H1 (cell line): ENCODE data around the gene ARMC3. TPM values are rescaled to one million over a fixed set of nuclear protein-coding genes. Genes with fewer than 3 reads are reported as not detected.

Experiments
- GTF2F1 ChIP-seq: IDR thresholded peaks from 2 replicates; pipeline ENCODE4 v1.6.1; 2012; ENCODE audit warnings: low read depth, low read length, improper control_type of control experiment, borderline replicate concordance
- HDAC6 ChIP-seq: IDR thresholded peaks from one replicate; pipeline ENCODE4 v1.7.1; 2012; ENCODE audit warnings: low read depth, mild to moderate bottlenecking, inconsistent platforms, low read length, moderate library complexity
- RXRA ChIP-seq: IDR thresholded peaks from 2 replicates; pipeline ENCODE4 v1.6.1; 2011; ENCODE audit warnings: low read depth, mild to moderate bottlenecking, low read length, moderate library complexity; ENCODE audit not compliant: insufficient read depth
- TAF7 ChIP-seq: optimal IDR thresholded peaks from 2 replicates; pipeline ENCODE3; 2011; ENCODE audit warnings: low read depth, mild to moderate bottlenecking, inconsistent platforms, low read length, moderate library complexity, borderline replicate concordance
- TBP ChIP-seq: IDR thresholded peaks from 2 replicates; pipeline ENCODE4 v1.6.1; 2011; ENCODE audit warnings: low read depth, low read length, improper control_type of control experiment
- TCF12 ChIP-seq: IDR thresholded peaks from 2 replicates; pipeline ENCODE4 v1.6.1; 2011; ENCODE audit warnings: low read depth, mild to moderate bottlenecking, low read length
- YY1 ChIP-seq: IDR thresholded peaks from 2 replicates; pipeline ENCODE4 v1.6.1; 2011; ENCODE audit warnings: low read depth, mild to moderate bottlenecking, low read length
- ZNF274 ChIP-seq: IDR thresholded peaks from 2 replicates; pipeline ENCODE4 v1.7.0; 2012; ENCODE audit warnings: low read length, borderline replicate concordance; ENCODE audit errors: extremely low read depth
- polyA plus RNA-seq, 7 experiments: library from polyadenylated mRNA; depleted of rRNA in 3 of 7; stranded (reverse) in 5 of 7; unstranded in 2 of 7; fragments of >200 nt in 5 of 7; fragments of 200-250 nt in 2 of 7; gene quantifications; 1 replicate in 5 of 7; 2 replicates in 1 of 7; 4 replicates in 1 of 7; pipeline versions ENCODE4 v1.2.1 to v1.2.3, GENCODE V29; 2011 to 2013; ENCODE audit warnings: missing spikeins in 2 of 7, mixed read lengths in 2 of 7
- total RNA-seq: library from RNA; stranded (reverse); fragmentation: NEBNext Ultra II Directional; extraction: Animal tissue kit (Norgen Biotek cat#: 25700); gene quantifications from 2 replicates; pipeline ENCODE4 v1.2.1, GENCODE V29; 2021
- TF ChIP-seq, protein P1 (sequence below): IDR thresholded peaks from 2 replicates; pipeline ENCODE4 v1.6.1; 2011; ENCODE audit warnings: low read length, improper control_type of control experiment
- TF ChIP-seq, protein P2 (sequence below): fragments of 300-600 bp; sonication (generic); IDR thresholded peaks from 2 replicates; pipeline ENCODE4 v1.7.1; 2012; ENCODE audit warnings: low read length, moderate library complexity, mild to moderate bottlenecking, inconsistent platforms; ENCODE audit not compliant: insufficient replicate concordance

Gene ARMC3
- total and polyA plus RNA-seq, 2 of the 8 experiments (the other 6 are each of a cell fraction or from before 2014, with no cell fraction given): 0.15 TPM

DNA sequence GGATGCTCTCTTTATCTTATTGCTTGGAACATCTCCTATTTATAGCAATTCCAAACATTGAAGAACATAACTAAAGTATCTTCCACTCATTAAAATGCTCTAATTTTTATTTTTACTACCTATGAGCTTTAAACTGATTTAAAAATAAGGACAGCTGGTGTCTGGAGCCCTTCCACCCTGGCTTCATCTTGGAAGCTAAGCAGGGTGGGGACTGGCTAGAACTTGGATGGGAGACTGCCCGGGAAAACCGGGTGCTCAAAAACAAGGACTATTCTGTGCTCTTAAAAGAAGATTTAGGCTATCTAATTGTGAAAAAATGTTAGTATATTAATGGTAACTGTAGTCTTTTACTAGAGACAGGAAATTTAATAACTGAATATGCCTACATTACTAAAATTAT lies 69.2 kb downstream of the ARMC3 start (continued):
- TF ChIP-seq GTF2F1 (no peak), HDAC6 (no peak), ZNF274 (no peak), TAF7 (no peak), TCF12 (0 out of 2 replicates have a peak, but pooled peaks have one; percentile 32), RXRA (no peak), YY1 (no peak), TBP (peak; percentile 98)
- TF ChIP-seq, protein P1, sequence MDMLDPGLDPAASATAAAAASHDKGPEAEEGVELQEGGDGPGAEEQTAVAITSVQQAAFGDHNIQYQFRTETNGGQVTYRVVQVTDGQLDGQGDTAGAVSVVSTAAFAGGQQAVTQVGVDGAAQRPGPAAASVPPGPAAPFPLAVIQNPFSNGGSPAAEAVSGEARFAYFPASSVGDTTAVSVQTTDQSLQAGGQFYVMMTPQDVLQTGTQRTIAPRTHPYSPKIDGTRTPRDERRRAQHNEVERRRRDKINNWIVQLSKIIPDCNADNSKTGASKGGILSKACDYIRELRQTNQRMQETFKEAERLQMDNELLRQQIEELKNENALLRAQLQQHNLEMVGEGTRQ: no peak
- TF ChIP-seq, protein P2, sequence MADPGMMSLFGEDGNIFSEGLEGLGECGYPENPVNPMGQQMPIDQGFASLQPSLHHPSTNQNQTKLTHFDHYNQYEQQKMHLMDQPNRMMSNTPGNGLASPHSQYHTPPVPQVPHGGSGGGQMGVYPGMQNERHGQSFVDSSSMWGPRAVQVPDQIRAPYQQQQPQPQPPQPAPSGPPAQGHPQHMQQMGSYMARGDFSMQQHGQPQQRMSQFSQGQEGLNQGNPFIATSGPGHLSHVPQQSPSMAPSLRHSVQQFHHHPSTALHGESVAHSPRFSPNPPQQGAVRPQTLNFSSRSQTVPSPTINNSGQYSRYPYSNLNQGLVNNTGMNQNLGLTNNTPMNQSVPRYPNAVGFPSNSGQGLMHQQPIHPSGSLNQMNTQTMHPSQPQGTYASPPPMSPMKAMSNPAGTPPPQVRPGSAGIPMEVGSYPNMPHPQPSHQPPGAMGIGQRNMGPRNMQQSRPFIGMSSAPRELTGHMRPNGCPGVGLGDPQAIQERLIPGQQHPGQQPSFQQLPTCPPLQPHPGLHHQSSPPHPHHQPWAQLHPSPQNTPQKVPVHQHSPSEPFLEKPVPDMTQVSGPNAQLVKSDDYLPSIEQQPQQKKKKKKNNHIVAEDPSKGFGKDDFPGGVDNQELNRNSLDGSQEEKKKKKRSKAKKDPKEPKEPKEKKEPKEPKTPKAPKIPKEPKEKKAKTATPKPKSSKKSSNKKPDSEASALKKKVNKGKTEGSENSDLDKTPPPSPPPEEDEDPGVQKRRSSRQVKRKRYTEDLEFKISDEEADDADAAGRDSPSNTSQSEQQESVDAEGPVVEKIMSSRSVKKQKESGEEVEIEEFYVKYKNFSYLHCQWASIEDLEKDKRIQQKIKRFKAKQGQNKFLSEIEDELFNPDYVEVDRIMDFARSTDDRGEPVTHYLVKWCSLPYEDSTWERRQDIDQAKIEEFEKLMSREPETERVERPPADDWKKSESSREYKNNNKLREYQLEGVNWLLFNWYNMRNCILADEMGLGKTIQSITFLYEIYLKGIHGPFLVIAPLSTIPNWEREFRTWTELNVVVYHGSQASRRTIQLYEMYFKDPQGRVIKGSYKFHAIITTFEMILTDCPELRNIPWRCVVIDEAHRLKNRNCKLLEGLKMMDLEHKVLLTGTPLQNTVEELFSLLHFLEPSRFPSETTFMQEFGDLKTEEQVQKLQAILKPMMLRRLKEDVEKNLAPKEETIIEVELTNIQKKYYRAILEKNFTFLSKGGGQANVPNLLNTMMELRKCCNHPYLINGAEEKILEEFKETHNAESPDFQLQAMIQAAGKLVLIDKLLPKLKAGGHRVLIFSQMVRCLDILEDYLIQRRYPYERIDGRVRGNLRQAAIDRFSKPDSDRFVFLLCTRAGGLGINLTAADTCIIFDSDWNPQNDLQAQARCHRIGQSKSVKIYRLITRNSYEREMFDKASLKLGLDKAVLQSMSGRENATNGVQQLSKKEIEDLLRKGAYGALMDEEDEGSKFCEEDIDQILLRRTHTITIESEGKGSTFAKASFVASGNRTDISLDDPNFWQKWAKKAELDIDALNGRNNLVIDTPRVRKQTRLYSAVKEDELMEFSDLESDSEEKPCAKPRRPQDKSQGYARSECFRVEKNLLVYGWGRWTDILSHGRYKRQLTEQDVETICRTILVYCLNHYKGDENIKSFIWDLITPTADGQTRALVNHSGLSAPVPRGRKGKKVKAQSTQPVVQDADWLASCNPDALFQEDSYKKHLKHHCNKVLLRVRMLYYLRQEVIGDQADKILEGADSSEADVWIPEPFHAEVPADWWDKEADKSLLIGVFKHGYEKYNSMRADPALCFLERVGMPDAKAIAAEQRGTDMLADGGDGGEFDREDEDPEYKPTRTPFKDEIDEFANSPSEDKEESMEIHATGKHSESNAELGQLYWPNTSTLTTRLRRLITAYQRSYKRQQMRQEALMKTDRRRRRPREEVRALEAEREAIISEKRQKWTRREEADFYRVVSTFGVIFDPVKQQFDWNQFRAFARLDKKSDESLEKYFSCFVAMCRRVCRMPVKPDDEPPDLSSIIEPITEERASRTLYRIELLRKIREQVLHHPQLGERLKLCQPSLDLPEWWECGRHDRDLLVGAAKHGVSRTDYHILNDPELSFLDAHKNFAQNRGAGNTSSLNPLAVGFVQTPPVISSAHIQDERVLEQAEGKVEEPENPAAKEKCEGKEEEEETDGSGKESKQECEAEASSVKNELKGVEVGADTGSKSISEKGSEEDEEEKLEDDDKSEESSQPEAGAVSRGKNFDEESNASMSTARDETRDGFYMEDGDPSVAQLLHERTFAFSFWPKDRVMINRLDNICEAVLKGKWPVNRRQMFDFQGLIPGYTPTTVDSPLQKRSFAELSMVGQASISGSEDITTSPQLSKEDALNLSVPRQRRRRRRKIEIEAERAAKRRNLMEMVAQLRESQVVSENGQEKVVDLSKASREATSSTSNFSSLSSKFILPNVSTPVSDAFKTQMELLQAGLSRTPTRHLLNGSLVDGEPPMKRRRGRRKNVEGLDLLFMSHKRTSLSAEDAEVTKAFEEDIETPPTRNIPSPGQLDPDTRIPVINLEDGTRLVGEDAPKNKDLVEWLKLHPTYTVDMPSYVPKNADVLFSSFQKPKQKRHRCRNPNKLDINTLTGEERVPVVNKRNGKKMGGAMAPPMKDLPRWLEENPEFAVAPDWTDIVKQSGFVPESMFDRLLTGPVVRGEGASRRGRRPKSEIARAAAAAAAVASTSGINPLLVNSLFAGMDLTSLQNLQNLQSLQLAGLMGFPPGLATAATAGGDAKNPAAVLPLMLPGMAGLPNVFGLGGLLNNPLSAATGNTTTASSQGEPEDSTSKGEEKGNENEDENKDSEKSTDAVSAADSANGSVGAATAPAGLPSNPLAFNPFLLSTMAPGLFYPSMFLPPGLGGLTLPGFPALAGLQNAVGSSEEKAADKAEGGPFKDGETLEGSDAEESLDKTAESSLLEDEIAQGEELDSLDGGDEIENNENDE: peak; percentile 30
